BJ (cell line): ENCODE results near the gene EFCAB14. TPM values are rescaled to one million over a fixed set of nuclear protein-coding genes. Genes with fewer than 3 reads are reported as not detected.
"Not testable (repeated sequence)": the region's sequence is repeated elsewhere in the genome, so short reads cannot be mapped to it uniquely, and the experiment has no call there.

ENCODE experiments used
- CTCF ChIA-PET: fragments of 350-600 bp; formaldehyde crosslinking; extraction: SDS; loops from one replicate; lab custom pipeline; 2021; ENCODE audit warnings: antibody characterized with exemption, inconsistent platforms; lab: Yijun Ruan, JAX
- POLR2A ChIA-PET: fragments of 300-600 bp; sonication (Branson Sonifier 250); formaldehyde crosslinking; extraction: SDS; loops from one replicate; lab custom pipeline; 2021; ENCODE audit warnings: antibody characterized with exemption; lab: Charles Lee
- DNase-seq: peaks from one replicate; pipeline ENCODE4 v3.0.0-alpha.2; 2011; ENCODE audit warnings: low read depth
- H3K27me3 ChIP-seq: 2 replicates; pipeline ENCODE4 v1.6.0; 2011; ENCODE audit warnings: low read length; ENCODE audit not compliant: control insufficient read depth, insufficient read depth
- H3K36me3 ChIP-seq: 2 replicates; pipeline ENCODE4 v1.5.1; 2011; ENCODE audit warnings: low read length; ENCODE audit not compliant: control insufficient read depth, insufficient read depth
- H3K4me3 ChIP-seq: 2 replicates; pipeline ENCODE4 v1.5.1; 2011; ENCODE audit warnings: low read depth, mild to moderate bottlenecking, control low read depth, low read length
- polyA plus RNA-seq: library from polyadenylated mRNA; depleted of rRNA; stranded (reverse); fragments of >200 nt; gene quantifications from 2 replicates; pipeline ENCODE4 v1.2.3, GENCODE V29; 2011
- TF ChIP-seq, protein P1 (sequence below): IDR thresholded peaks from 2 replicates; pipeline ENCODE4 v1.5.1; 2011; ENCODE audit warnings: low read depth, mild to moderate bottlenecking, control low read depth, inconsistent platforms, low read length, moderate library complexity; ENCODE audit not compliant: insufficient read depth

Gene EFCAB14
- polyA plus RNA-seq, 1 experiment: 30.4 TPM

DNA sequence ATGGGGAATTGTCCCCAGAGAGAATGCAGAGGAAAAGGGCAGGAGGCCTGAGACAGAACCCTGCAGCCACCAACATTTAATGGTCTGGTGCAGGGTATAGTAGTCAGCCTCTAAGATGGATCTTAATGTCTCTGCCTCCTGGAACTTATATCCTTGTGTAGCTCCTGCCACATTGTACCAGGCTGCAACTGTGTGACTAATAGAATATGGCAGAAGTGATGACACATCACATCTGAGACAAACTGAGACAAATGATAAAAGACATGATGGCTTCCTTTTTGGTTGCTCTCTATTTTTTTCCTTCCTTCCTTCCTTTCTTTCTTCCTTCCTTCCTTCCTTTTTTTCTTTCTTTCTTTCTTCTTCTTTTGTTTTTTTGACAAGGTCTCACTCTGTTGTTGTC lies 42.8 kb upstream of the EFCAB14 start:
- H3K4me3 ChIP-seq: no peak overlapping the region
- no peak for DNase-seq
- ChIA-PET POLR2A (no interaction called here), CTCF (no interaction called here)
- H3K27me3 ChIP-seq: no peaks in the 10 kb centered on the region
- TF ChIP-seq, protein P1, sequence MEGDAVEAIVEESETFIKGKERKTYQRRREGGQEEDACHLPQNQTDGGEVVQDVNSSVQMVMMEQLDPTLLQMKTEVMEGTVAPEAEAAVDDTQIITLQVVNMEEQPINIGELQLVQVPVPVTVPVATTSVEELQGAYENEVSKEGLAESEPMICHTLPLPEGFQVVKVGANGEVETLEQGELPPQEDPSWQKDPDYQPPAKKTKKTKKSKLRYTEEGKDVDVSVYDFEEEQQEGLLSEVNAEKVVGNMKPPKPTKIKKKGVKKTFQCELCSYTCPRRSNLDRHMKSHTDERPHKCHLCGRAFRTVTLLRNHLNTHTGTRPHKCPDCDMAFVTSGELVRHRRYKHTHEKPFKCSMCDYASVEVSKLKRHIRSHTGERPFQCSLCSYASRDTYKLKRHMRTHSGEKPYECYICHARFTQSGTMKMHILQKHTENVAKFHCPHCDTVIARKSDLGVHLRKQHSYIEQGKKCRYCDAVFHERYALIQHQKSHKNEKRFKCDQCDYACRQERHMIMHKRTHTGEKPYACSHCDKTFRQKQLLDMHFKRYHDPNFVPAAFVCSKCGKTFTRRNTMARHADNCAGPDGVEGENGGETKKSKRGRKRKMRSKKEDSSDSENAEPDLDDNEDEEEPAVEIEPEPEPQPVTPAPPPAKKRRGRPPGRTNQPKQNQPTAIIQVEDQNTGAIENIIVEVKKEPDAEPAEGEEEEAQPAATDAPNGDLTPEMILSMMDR: no peak
- H3K36me3 ChIP-seq: no peaks in the 10 kb centered on the region

DNA sequence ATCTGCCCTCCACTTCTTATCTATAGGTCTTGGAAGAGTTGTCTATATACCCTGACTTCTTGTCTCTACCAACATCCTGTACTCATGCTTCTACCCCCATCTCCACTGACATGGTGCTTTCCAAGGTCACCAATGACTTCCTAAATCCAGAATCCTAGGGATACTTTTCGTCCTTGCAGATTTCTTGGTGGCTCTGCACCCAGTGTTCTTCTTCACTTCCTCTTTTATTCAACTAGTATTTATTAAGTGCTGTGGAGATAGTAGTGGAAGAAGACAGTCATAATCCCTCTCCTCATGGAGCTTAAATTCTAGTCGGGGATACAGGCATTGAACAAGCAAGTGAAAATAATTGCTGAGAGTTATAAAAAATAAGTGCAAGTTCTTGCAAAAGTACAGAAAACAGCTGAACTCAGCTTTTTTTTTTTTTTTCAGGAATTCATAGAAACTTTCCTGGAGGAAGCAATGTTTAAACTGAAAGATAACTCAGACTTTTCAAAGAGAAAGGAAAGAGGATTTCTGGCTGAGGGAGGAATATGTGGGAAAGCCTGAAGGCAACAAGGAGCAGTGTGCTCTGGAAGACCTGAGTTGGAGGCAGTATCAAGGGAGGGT lies 41.7 kb upstream of the EFCAB14 start:
- CTCF ChIA-PET: no interaction called here
- no peaks in the 10 kb centered on the region for H3K36me3 ChIP-seq
- no peak for DNase-seq
- H3K4me3 ChIP-seq: no peak overlapping the region
- H3K27me3 ChIP-seq: no peaks in the 10 kb centered on the region; the same call in 1 of the 2 replicates
- POLR2A ChIA-PET: no interaction called here
- TF ChIP-seq, protein P1: no peak

DNA sequence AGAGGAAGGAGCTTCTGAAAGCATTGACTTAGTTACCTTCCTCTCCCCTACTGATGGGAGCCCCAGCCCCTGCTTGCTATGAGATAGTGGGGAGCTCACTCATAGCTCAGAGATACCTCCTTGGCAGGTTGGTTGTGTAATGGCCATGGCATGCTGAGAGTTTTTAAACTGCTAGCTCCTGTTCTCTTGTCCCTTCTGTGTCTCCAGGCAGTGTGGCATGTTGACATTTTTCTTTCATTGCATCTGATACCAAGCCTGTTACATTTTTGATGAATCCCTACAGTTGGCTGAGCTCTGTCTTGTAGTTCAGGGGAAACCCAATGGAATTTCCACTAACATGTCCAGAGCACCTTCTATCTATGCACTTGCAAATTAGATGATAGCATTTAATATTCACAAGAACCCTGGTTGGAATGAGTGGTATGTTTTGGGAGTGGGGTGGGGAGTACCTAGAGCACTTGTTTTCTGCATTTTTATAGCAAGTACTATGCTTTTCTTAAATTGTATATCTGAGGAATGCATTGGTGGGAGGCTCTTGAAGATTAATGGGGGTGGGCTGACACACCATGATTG lies 39.1 kb upstream of the EFCAB14 start:
- no peak for DNase-seq
- Histone ChIP-seq H3K4me3 (no peak overlapping the region), H3K36me3 (no peaks in the 10 kb centered on the region), H3K27me3 (no peaks in the 10 kb centered on the region; the same call in 1 of the 2 replicates)
- CTCF ChIA-PET: interaction anchor here (0.9 kb wide), 1 partner anchor 10 kb away, joined by 3 read pairs; no protein-coding TSS in a partner anchor
- POLR2A ChIA-PET: no interaction called here
- TF ChIP-seq, protein P1: no peak

DNA sequence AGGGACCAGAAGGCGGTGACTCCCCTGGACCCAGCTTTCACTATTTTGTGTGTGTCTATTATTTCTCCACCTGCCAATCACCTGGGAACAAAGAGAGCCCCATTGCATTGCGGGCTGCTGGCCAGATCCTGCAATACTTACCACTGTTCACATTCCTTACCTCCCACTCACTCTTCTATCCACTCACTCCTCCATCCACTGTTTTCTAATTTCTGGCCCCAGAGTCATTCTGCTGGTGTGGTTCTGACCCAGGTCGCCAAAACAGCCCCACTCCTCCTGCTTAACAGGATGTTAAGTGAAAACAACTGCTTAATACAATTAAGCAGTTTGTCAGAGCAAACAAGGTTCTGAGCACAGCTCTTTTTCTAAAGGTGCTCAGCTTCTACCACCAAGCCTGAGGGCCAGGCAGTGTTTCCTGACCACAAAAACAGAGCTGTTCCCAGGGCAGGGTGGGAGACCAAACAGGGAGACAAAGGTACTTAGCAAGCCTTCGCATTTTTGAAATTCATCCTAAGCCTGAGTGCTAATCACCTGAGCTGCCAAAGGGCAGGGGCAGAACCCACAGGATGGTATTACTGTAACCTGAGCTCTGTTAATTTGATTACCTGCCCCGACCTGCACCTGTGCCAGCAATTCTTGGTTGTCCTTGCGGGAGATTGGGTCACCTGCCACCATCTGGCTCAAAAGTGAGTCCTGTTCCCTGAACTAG lies 38.5 kb upstream of the EFCAB14 start:
- POLR2A ChIA-PET: no interaction called here
- TF ChIP-seq, protein P1: no peak
- Histone ChIP-seq H3K36me3 (no peaks in the 10 kb centered on the region), H3K27me3 (no peaks in the 10 kb centered on the region; the same call in 1 of the 2 replicates), H3K4me3 (no peak overlapping the region)
- no peak for DNase-seq
- CTCF ChIA-PET: interaction anchor here (0.9 kb wide), 1 partner anchor 9 kb away, joined by 3 read pairs; no protein-coding TSS in a partner anchor

DNA sequence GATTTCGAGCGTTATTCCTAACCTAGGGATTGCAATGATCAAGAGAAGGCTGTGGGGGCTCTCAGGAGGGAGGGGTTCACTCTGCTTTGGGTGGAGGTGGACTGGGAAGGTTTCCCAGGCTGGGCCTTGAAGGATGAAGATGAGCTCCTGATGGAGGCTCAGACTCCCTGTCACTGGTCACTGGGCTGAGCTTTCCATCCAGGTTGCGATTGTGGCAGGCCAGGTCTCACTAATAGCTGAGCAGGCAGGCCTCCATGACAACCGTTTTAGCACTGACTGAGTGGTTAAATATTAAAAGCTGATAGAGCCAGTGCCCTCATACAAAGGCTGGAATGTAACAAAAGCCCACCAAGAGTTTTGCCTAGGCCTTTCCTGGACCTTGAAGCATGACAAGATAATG lies 36.2 kb upstream of the EFCAB14 start:
- Histone ChIP-seq H3K27me3 (no peaks in the 10 kb centered on the region; the same call in 1 of the 2 replicates), H3K36me3 (no peaks in the 10 kb centered on the region), H3K4me3 (no peak overlapping the region)
- TF ChIP-seq, protein P1: no peak
- CTCF ChIA-PET: no interaction called here
- POLR2A ChIA-PET: no interaction called here
- DNase-seq: no peak

DNA sequence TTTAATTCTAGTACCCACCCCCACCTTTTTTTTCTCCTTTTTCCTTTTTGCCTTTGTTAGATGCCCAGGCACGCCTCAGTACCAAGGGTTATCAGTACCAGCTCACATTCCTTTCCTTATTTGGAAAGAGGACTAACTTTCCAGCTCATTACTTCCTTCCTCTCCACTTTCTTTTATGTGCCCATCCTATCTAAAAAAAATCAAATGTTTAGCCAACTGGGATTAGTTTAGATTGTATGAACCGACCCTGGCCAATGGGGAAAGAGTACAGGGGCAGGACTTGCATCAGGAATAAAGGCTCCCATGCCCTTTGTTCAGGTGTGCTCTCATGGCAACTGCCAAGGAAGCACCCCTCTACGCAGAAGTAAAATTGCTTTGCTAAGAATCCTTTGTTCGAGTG lies 35.8 kb upstream of the EFCAB14 start:
- POLR2A ChIA-PET, DNase-seq, H3K36me3 ChIP-seq, H3K27me3 ChIP-seq, H3K4me3 ChIP-seq, CTCF ChIA-PET: not testable (repeated sequence)
